H1 (cell line): ENCODE data around the gene HHIP.

Experiments
- BRCA1 ChIP-seq: IDR thresholded peaks from 2 replicates; pipeline ENCODE4 v1.6.1; 2012; ENCODE audit warnings: low read depth, low read length, improper control_type of control experiment
- CTCF ChIP-seq, 3 experiments: IDR thresholded peaks; 1 replicate in 2 of 3; 2 replicates in 1 of 3; pipeline versions ENCODE4 v1.5.1 to v1.6.1; 2011; ENCODE audit warnings: low read length in 3 of 3, mild to moderate bottlenecking in 3 of 3, inconsistent platforms in 2 of 3, low read depth in 1 of 3, moderate library complexity in 1 of 3; ENCODE audit not compliant: insufficient read depth in 1 of 3; ENCODE audit errors: control extremely low read depth in 1 of 3
- EGR1 ChIP-seq: IDR thresholded peaks from 2 replicates; pipeline ENCODE4 v1.6.1; 2011; ENCODE audit warnings: low read depth, low read length, borderline replicate concordance
- EP300 ChIP-seq, 2 experiments: IDR thresholded peaks; 1 replicate in 1 of 2; 2 replicates in 1 of 2; pipeline ENCODE4 v1.6.1; 2011 to 2012; ENCODE audit warnings: low read depth in 2 of 2, low read length in 2 of 2, mild to moderate bottlenecking in 2 of 2, borderline replicate concordance in 1 of 2, inconsistent platforms in 1 of 2, moderate library complexity in 1 of 2
- EZH2 ChIP-seq: fragments of 200-600 bp; sonication (generic); IDR thresholded peaks from 2 replicates; pipeline ENCODE4 v1.7.1; 2012; ENCODE audit warnings: low read depth, mild to moderate bottlenecking, moderate library complexity, low read length, inconsistent platforms; ENCODE audit not compliant: severe bottlenecking
- FOSL1 ChIP-seq: IDR thresholded peaks from 2 replicates; pipeline ENCODE4 v1.6.1; 2011; ENCODE audit warnings: mild to moderate bottlenecking, low read depth, low read length, moderate library complexity; ENCODE audit not compliant: insufficient read depth
- JUND ChIP-seq: IDR thresholded peaks from 2 replicates; pipeline ENCODE4 v1.6.1; 2011; ENCODE audit warnings: mild to moderate bottlenecking, improper control_type of control experiment, low read length
- MAX ChIP-seq: IDR thresholded peaks from 2 replicates; pipeline ENCODE4 v1.6.1; 2012; ENCODE audit warnings: inconsistent platforms
- SAP30 ChIP-seq: fragments of 300-600 bp; sonication (generic); IDR thresholded peaks from 2 replicates; pipeline ENCODE4 v1.7.1; 2012; ENCODE audit warnings: low read length, moderate library complexity, mild to moderate bottlenecking, inconsistent platforms; ENCODE audit not compliant: insufficient read depth, insufficient replicate concordance
- TAF1 ChIP-seq: IDR thresholded peaks from 2 replicates; pipeline ENCODE4 v1.6.1; 2011; ENCODE audit warnings: mild to moderate bottlenecking, low read depth, low read length
- TCF12 ChIP-seq: IDR thresholded peaks from 2 replicates; pipeline ENCODE4 v1.6.1; 2011; ENCODE audit warnings: low read depth, mild to moderate bottlenecking, low read length
- ZNF274 ChIP-seq: IDR thresholded peaks from 2 replicates; pipeline ENCODE4 v1.7.0; 2012; ENCODE audit warnings: low read length, borderline replicate concordance; ENCODE audit errors: extremely low read depth

- TF ChIP-seq MAX (no peak), FOSL1 (no peak), EP300 (IDR thresholded peaks at IDR 0.05; ENCODE audit: borderline replicate concordance in 1 of 2, low read depth in 2 of 2, low read length in 2 of 2) (no peak), EZH2 (no peak), SAP30 (no peak), JUND (no peak), TAF1 (no peak), EGR1 (no peak), ZNF274 (no peak), CTCF (IDR thresholded peaks at IDR 0.05; ENCODE audit: control extremely low read depth in 1 of 3, insufficient read depth in 1 of 3, low read depth in 1 of 3, low read length in 3 of 3) (no peak), TCF12 (no peak), BRCA1 (no peak)
Observed at GRCh38 chr4:144674711-144675110, 28.8 kb downstream of the HHIP start.
